DMS79 (cell line): Measurements from ENCODE around the gene DNAJC9.
A peak's percentile ranks its signal among the peaks of the same experiment; 100 is the strongest.
"Not testable (repeated sequence)": the region's sequence is repeated elsewhere in the genome, so short reads cannot be mapped to it uniquely, and the experiment has no call there.

Experiments used
- DNase-seq: peaks from one replicate; lab custom pipeline; 2025; lab: John Stamatoyannopoulos, UW

The DNAJC9 gene

GRCh38 chr10:73246646-73247508 lies at the start of gene DNAJC9:
Gene DNAJC9, minus strand, starts transcription at chr10:73247255. Its CDS starts 66 bp downstream, at chr10:73247189.
- peak; percentile 71 for DNase-seq

GRCh38 chr10:73293461-73293860 lies 46.4 kb upstream of the DNAJC9 start:
- DNase-seq = no peak

GRCh38 chr10:73289958-73290357 lies 42.9 kb upstream of the DNAJC9 start:
- no peak for DNase-seq

GRCh38 chr10:73287441-73287840 lies 40.4 kb upstream of the DNAJC9 start:
- DNase-seq = no peak

GRCh38 chr10:73281097-73281496 lies 34.0 kb upstream of the DNAJC9 start:
- no peak for DNase-seq

- DNase-seq = no peak
These were observed 17.4 kb upstream of the DNAJC9 start for GRCh38 chr10:73264423-73264822.

- DNase-seq = no peak
These were observed 16.8 kb upstream of the DNAJC9 start for GRCh38 chr10:73263693-73264347.

- DNase-seq = no peak
These were observed 16.0 kb upstream of the DNAJC9 start for GRCh38 chr10:73262880-73263555.

GRCh38 chr10:73262105-73262730 lies 15.2 kb upstream of the DNAJC9 start:
- DNase-seq = no peak

- no peak for DNase-seq
These were observed 14.4 kb upstream of the DNAJC9 start for GRCh38 chr10:73261362-73261995.

GRCh38 chr10:73258612-73259011 lies 11.6 kb upstream of the DNAJC9 start:
- not testable (repeated sequence) for DNase-seq

- DNase-seq = no peak
These were observed 6.1 kb upstream of the DNAJC9 start for GRCh38 chr10:73253225-73253555.

- DNase-seq = peak; percentile 87
These were observed 5.6 kb upstream of the DNAJC9 start, which contains the start of gene MRPS16 for GRCh38 chr10:73252445-73253224. Gene MRPS16, minus strand, starts transcription at chr10:73252644. Its CDS starts 162 bp downstream, at chr10:73252482.

- no peak for DNase-seq
These were observed 4.8 kb upstream of the DNAJC9 start for GRCh38 chr10:73251683-73252444.

- no peak for DNase-seq
These were observed 1.2 kb upstream of the DNAJC9 start for GRCh38 chr10:73248259-73248724.

GRCh38 chr10:73247509-73248258 lies 629 bp upstream of the DNAJC9 start:
- no peak for DNase-seq

- no peak for DNase-seq
These were observed 771 bp downstream of the DNAJC9 start for GRCh38 chr10:73246322-73246645.

GRCh38 chr10:73244866-73245477 lies 2.1 kb downstream of the DNAJC9 start:
- no peak for DNase-seq

GRCh38 chr10:73239908-73240307 lies 7.1 kb downstream of the DNAJC9 start:
- DNase-seq = no peak
